Measurements from ENCODE around the gene MAN2A2. TPM values are rescaled to one million over a fixed set of nuclear protein-coding genes. Genes with fewer than 3 reads are reported as not detected.

The MAN2A2 gene
- total RNA-seq, 1 donor from 2014 or later = 18.5 TPM

DNA sequence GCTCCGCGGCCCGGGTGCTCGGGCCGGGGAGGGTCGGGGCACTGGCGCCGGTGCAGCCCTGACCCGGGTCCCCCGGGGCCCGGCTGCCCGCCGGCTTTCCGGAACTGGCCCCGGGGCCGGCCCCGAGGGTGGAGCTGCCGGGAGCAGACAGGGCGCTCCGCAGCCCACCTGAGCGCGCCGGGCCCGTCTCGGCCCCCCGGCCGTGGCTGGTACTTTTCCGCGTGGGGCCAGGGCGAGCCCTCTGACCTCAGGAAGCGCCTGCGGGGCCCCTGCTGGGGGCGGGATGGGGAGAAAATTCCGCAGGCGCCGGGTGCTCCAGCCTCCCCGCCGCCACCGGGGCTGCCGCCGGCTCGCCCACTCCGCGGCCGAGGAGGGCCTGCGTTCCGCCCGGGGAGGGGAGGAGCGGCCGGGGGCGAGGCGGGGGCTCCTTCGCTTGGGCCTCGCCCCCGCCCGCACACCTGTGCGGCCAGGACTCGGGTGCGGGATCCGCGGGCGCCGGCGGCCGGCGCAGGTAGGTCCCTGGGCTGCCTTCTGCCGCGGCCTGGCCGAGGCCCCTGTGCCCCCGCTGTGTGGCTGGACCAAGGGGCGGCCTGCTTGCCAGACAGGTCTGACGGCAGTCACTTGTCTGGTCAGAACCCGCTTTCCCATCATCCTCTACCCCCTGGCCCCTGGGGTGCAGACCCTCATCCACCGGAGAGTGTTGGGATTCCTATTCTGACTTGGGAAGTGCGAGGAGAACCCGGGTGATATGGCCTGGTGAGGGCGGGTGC is 31.2 kb upstream of the MAN2A2 start:
- no peaks in the 10 kb centered on the region for H3K9me3 Mint-ChIP-seq (ENCODE audit: unreplicated experiment)
- peaks cover 8% of the 10 kb centered on the region for H3K36me3 Mint-ChIP-seq (ENCODE audit: low read depth, unreplicated experiment)
- DNase-seq (ENCODE audit: low read depth) (no peak), FAIRE-seq (no peak)
- Histone ChIP-seq H3K4me2 (ENCODE audit: low read length) (peak overlapping the region; percentile 99), H3K27me3 (ENCODE audit: insufficient read depth, low read length) (no peaks in the 10 kb centered on the region), H4K20me1 (ENCODE audit: insufficient read depth, low read length) (peaks cover 33% of the 10 kb centered on the region), H3K36me3 (ENCODE audit: insufficient read depth, low read length) (peaks cover 6% of the 10 kb centered on the region), H3K4me1 (ENCODE audit: insufficient read depth, low read length) (peaks cover 50% of the 10 kb centered on the region), H3K4me3 (ENCODE audit: insufficient read depth, low read depth, low read length) (peak overlapping the region; percentile 77), H3K9ac (ENCODE audit: low read length) (peak overlapping the region; percentile 80), H2AFZ (ENCODE audit: low read depth, low read length) (peak overlapping the region; percentile 23), H3K27ac (ENCODE audit: low read depth, low read length) (peak overlapping the region; percentile 95), H3K9me3 (ENCODE audit: insufficient read depth, low read depth, low read length) (no peaks in the 10 kb centered on the region), H3K79me2 (ENCODE audit: insufficient read depth, low read length) (peaks cover 60% of the 10 kb centered on the region)
- peak overlapping the region; percentile 97 for H3K27ac Mint-ChIP-seq (ENCODE audit: unreplicated experiment)
- TF ChIP-seq, protein P1, sequence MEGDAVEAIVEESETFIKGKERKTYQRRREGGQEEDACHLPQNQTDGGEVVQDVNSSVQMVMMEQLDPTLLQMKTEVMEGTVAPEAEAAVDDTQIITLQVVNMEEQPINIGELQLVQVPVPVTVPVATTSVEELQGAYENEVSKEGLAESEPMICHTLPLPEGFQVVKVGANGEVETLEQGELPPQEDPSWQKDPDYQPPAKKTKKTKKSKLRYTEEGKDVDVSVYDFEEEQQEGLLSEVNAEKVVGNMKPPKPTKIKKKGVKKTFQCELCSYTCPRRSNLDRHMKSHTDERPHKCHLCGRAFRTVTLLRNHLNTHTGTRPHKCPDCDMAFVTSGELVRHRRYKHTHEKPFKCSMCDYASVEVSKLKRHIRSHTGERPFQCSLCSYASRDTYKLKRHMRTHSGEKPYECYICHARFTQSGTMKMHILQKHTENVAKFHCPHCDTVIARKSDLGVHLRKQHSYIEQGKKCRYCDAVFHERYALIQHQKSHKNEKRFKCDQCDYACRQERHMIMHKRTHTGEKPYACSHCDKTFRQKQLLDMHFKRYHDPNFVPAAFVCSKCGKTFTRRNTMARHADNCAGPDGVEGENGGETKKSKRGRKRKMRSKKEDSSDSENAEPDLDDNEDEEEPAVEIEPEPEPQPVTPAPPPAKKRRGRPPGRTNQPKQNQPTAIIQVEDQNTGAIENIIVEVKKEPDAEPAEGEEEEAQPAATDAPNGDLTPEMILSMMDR (IDR thresholded peaks at IDR 0.05; ENCODE audit: insufficient read depth, low read depth, low read length) = no peak
- TF ChIP-seq EZH2 (IDR thresholded peaks at IDR 0.05; ENCODE audit: insufficient read depth, low read length) = no peak
- H3K4me3 Mint-ChIP-seq (ENCODE audit: unreplicated experiment) = peak overlapping the region; percentile 90
- H3K27me3 Mint-ChIP-seq (ENCODE audit: low read depth, unreplicated experiment) = no peaks in the 10 kb centered on the region
- H3K4me1 Mint-ChIP-seq (ENCODE audit: low read depth, unreplicated experiment) = peaks cover 38% of the 10 kb centered on the region

GRCh38 chr15:90872486-90873184 is 30.5 kb upstream of the MAN2A2 start:
- H4K20me1 ChIP-seq (ENCODE audit: insufficient read depth, low read length) = peaks cover 37% of the 10 kb centered on the region
- no peaks in the 10 kb centered on the region for H3K27me3 Mint-ChIP-seq (ENCODE audit: low read depth, unreplicated experiment)
- DNase-seq (ENCODE audit: low read depth) (peak; percentile 81), FAIRE-seq (peak; percentile 66)
- peaks cover 50% of the 10 kb centered on the region for H3K4me1 ChIP-seq (ENCODE audit: insufficient read depth, low read length)
- H3K27ac Mint-ChIP-seq (ENCODE audit: unreplicated experiment) = peak overlapping the region; percentile 97
- peak overlapping the region; percentile 80 for H3K9ac ChIP-seq (ENCODE audit: low read length)
- H3K9me3 ChIP-seq (ENCODE audit: insufficient read depth, low read depth, low read length) = no peaks in the 10 kb centered on the region
- peaks cover 8% of the 10 kb centered on the region for H3K36me3 Mint-ChIP-seq (ENCODE audit: low read depth, unreplicated experiment)
- H3K4me2 ChIP-seq (ENCODE audit: low read length) = peak overlapping the region; percentile 99
- H3K36me3 ChIP-seq (ENCODE audit: insufficient read depth, low read length) = peaks cover 9% of the 10 kb centered on the region
- peaks cover 60% of the 10 kb centered on the region for H3K79me2 ChIP-seq (ENCODE audit: insufficient read depth, low read length)
- H3K27ac ChIP-seq (ENCODE audit: low read depth, low read length) = peak overlapping the region; percentile 95
- peak overlapping the region; percentile 90 for H3K4me3 Mint-ChIP-seq (ENCODE audit: unreplicated experiment)
- no peaks in the 10 kb centered on the region for H3K27me3 ChIP-seq (ENCODE audit: insufficient read depth, low read length)
- H3K4me3 ChIP-seq (ENCODE audit: insufficient read depth, low read depth, low read length) = peak overlapping the region; percentile 77
- no peaks in the 10 kb centered on the region for H3K9me3 Mint-ChIP-seq (ENCODE audit: unreplicated experiment)
- peaks cover 38% of the 10 kb centered on the region for H3K4me1 Mint-ChIP-seq (ENCODE audit: low read depth, unreplicated experiment)
- peak overlapping the region; percentile 23 for H2AFZ ChIP-seq (ENCODE audit: low read depth, low read length)
- TF ChIP-seq, protein P1 (IDR thresholded peaks at IDR 0.05; ENCODE audit: insufficient read depth, low read depth, low read length) = no peak
- no peak for TF ChIP-seq EZH2 (IDR thresholded peaks at IDR 0.05; ENCODE audit: insufficient read depth, low read length)
